Endothelial cell of umbilical vein (primary cell): ENCODE measurements around the gene NCAPG2. TPM values are rescaled to one million over a fixed set of nuclear protein-coding genes. Genes with fewer than 3 reads are reported as not detected.

ENCODE experiments used
- BruUV-seq: library from RNA; stranded (reverse); fragments of 400-500 nt; replicated peaks from 2 replicates; lab custom pipeline; 2021; lab: Mats Ljungman, UMichigan
- CTCF ChIA-PET: fragments of 300-600, 350-600 bp; sonication (Branson Sonifier 250); formaldehyde crosslinking; loops from one replicate; lab custom pipeline; 2021; ENCODE audit warnings: antibody characterized with exemption, inconsistent platforms; lab: Charles Lee
- POLR2A ChIA-PET: fragments of 300-600, 350-600 bp; sonication (Branson Sonifier 250); formaldehyde crosslinking; loops from one replicate; lab custom pipeline; 2021; ENCODE audit warnings: antibody characterized with exemption, inconsistent platforms; lab: Charles Lee
- DNase-seq: peaks from one replicate; pipeline ENCODE4 v3.0.0-alpha.2; 2011; ENCODE audit warnings: low read depth, low spot score
- FAIRE-seq: peaks from 2 replicates; lab custom pipeline; 2011; peaks lifted over from hg19 to GRCh38; lab: Jason Lieb, UNC
- H2AFZ ChIP-seq: 2 replicates; pipeline ENCODE4 v1.6.0; 2012; ENCODE audit warnings: low read depth, low read length, control low read depth, inconsistent platforms
- H3K27ac ChIP-seq: 2 replicates; pipeline ENCODE4 v1.5.1; 2011; ENCODE audit warnings: low read depth, mild to moderate bottlenecking, control low read depth, low read length, moderate library complexity; ENCODE audit not compliant: insufficient read depth
- H3K27me3 ChIP-seq, 2 experiments: 2 replicates each; pipeline versions ENCODE4 v1.6.0 to v1.6.1; 2011; ENCODE audit warnings: low read length in 2 of 2, mixed read lengths in 1 of 2; ENCODE audit not compliant: control insufficient read depth in 2 of 2, insufficient read depth in 2 of 2
- H3K36me3 ChIP-seq, 2 experiments: 2 replicates in 1 of 2; 3 replicates in 1 of 2; pipeline ENCODE4 v1.5.1; 2011; ENCODE audit warnings: low read length in 2 of 2, mild to moderate bottlenecking in 1 of 2, moderate library complexity in 1 of 2; ENCODE audit not compliant: control insufficient read depth in 2 of 2, insufficient read depth in 2 of 2; ENCODE audit errors: extremely low read depth in 1 of 2
- H3K4me1 ChIP-seq: 3 replicates; pipeline ENCODE4 v1.5.1; 2011; ENCODE audit warnings: mild to moderate bottlenecking, low read length; ENCODE audit not compliant: control insufficient read depth, insufficient read depth; ENCODE audit errors: extremely low read depth
- H3K4me2 ChIP-seq: 2 replicates; pipeline ENCODE4 v1.6.1; 2011; ENCODE audit warnings: low read length, control low read depth, mixed read lengths; ENCODE audit not compliant: insufficient read depth
- H3K4me3 ChIP-seq, 3 experiments: fragments of 200-600 bp in 1 of 3; sonication (generic), shearing (Covaris generic) in 1 of 3; replicated peaks in 1 of 3; 2 replicates each; pipeline ENCODE4 v1.5.1; 2011 to 2016; ENCODE audit warnings: control low read depth in 3 of 3, low read length in 3 of 3, mild to moderate bottlenecking in 2 of 3, inconsistent platforms in 1 of 3, low read depth in 1 of 3, moderate library complexity in 1 of 3; ENCODE audit not compliant: insufficient read depth in 1 of 3
- H3K79me2 ChIP-seq: 2 replicates; pipeline ENCODE4 v1.6.0; 2012; ENCODE audit warnings: low read length, inconsistent platforms; ENCODE audit not compliant: control insufficient read depth, insufficient read depth
- H3K9ac ChIP-seq: replicated peaks from 2 replicates; pipeline ENCODE3; 2011; ENCODE audit warnings: low read length, control low read depth; ENCODE audit not compliant: insufficient read depth; ENCODE audit errors: extremely low read depth
- H3K9me1 ChIP-seq: replicated peaks from 3 replicates; pipeline ENCODE4 v1.6.0; 2011; ENCODE audit warnings: mild to moderate bottlenecking, low read length; ENCODE audit not compliant: control insufficient read depth, insufficient read depth; ENCODE audit errors: extremely low read depth
- H3K9me3 ChIP-seq: replicated peaks from 2 replicates; pipeline ENCODE4 v1.5.1; 2012; ENCODE audit warnings: low read length, inconsistent platforms; ENCODE audit not compliant: control insufficient read depth, insufficient read depth
- H4K20me1 ChIP-seq: replicated peaks from 2 replicates; pipeline ENCODE3; 2011; ENCODE audit warnings: mild to moderate bottlenecking, low read length; ENCODE audit not compliant: control insufficient read depth, insufficient read depth; ENCODE audit errors: extremely low read depth
- CTCF ChIP-seq, 2 donors: IDR thresholded peaks; 1 replicate in 1 of 2; 2 replicates in 1 of 2; pipeline ENCODE4 v1.5.1; 2011; ENCODE audit warnings: low read length in 2 of 2, mild to moderate bottlenecking in 2 of 2, moderate library complexity in 2 of 2, control low read depth in 1 of 2, inconsistent platforms in 1 of 2, low read depth in 1 of 2; ENCODE audit not compliant: insufficient read depth in 1 of 2; ENCODE audit errors: extremely low read depth in 1 of 2
- EZH2 ChIP-seq: IDR thresholded peaks from 2 replicates; pipeline ENCODE4 v1.6.1; 2012; ENCODE audit warnings: borderline replicate concordance, low read depth, mild to moderate bottlenecking, moderate library complexity, low read length, inconsistent platforms; ENCODE audit not compliant: severe bottlenecking
- FOS ChIP-seq: IDR thresholded peaks from 2 replicates; pipeline ENCODE4 v1.6.1; 2011; ENCODE audit warnings: mild to moderate bottlenecking, low read length, moderate library complexity, borderline replicate concordance; ENCODE audit not compliant: insufficient read depth
- GATA2 ChIP-seq: IDR thresholded peaks from 2 replicates; pipeline ENCODE4 v1.7.0; 2011; ENCODE audit warnings: low read depth, mild to moderate bottlenecking, moderate library complexity, mixed read lengths, low read length; ENCODE audit not compliant: insufficient read length, insufficient read depth
- JUN ChIP-seq: IDR thresholded peaks from 2 replicates; pipeline ENCODE4 v1.6.1; 2011; ENCODE audit warnings: borderline replicate concordance, low read depth; ENCODE audit not compliant: insufficient read length, insufficient read depth
- MAX ChIP-seq: IDR thresholded peaks from 2 replicates; pipeline ENCODE4 v1.6.1; 2011; ENCODE audit not compliant: insufficient read depth, insufficient read length
- MYC ChIP-seq: IDR thresholded peaks from one replicate; pipeline ENCODE4 v1.6.1; 2011; ENCODE audit warnings: mild to moderate bottlenecking, low read depth, low read length
- POLR2A ChIP-seq: IDR thresholded peaks from 2 replicates; pipeline ENCODE4 v1.6.1; 2012; ENCODE audit warnings: low read depth, mild to moderate bottlenecking, control low read depth, low read length
- POLR2AphosphoS5 ChIP-seq: IDR thresholded peaks from 2 replicates; pipeline ENCODE4 v1.6.1; 2012; ENCODE audit warnings: low read depth, mild to moderate bottlenecking, control low read depth, low read length, moderate library complexity; ENCODE audit not compliant: insufficient read depth
- dilution Hi-C: fragments of 300-500 bp; cut with MboI; formaldehyde crosslinking; loops from one replicate; pipeline ENCODE4 v1.15.0; 2019; ENCODE audit warnings: low sequenced_read_pairs; ENCODE audit not compliant: extremely low pct_ligation_motif_present
- intact Hi-C: fragments of 100-400 bp; cut with micrococcal nuclease; formaldehyde crosslinking; loops from one replicate; pipeline ENCODE4 v1.10.0; 2022
- polyA plus RNA-seq, 4 experiments: library from polyadenylated mRNA; depleted of rRNA in 3 of 4; stranded (reverse) in 3 of 4; unstranded in 1 of 4; fragments of >200 nt; gene quantifications; 2 replicates each; pipeline versions ENCODE4 v1.2.1 to v1.2.3, GENCODE V29; 2011 to 2012; ENCODE audit warnings: missing spikeins in 1 of 4
- total RNA-seq: library from RNA; stranded (reverse); gene quantifications from 2 replicates; pipeline ENCODE4 v1.2.3, GENCODE V29; 2021

Gene NCAPG2
- total and polyA plus RNA-seq, 2 donors (not counting 3 experiments of a cell fraction or from before 2014, with no cell fraction given): 19.2 to 62.3 TPM

- ChIA-PET CTCF (no interaction called here), POLR2A (no interaction called here)
- Histone ChIP-seq H3K4me2 (no peak overlapping the region), H4K20me1 (no peaks in the 10 kb centered on the region), H3K27ac (no peak overlapping the region), H3K27me3 (no peaks in the 10 kb centered on the region), H3K36me3 (peaks cover 0 to 1% of the 10 kb centered on the region in 2 experiments), H3K9me3 (no peaks in the 10 kb centered on the region), H3K9me1 (no peaks in the 10 kb centered on the region), H3K4me1 (no peaks in the 10 kb centered on the region), H3K4me3 (no peak overlapping the region), H3K79me2 (no peaks in the 10 kb centered on the region), H3K9ac (no peak overlapping the region), H2AFZ (no peak overlapping the region)
- BruUV-seq: no TSS peak
- FAIRE-seq (no peak), DNase-seq (no peak)
- intact Hi-C loops (no loop called here), dilution Hi-C loops (no loop called here)
- no peak for TF ChIP-seq MAX
- no peak for TF ChIP-seq GATA2
- no peak for TF ChIP-seq MYC
- TF ChIP-seq FOS: no peak
- no peak for TF ChIP-seq CTCF (IDR thresholded peaks at IDR 0.05; ENCODE audit: extremely low read depth in 1 of 2, insufficient read depth in 1 of 2, low read depth in 1 of 2, low read length in 2 of 2)
- no peak for TF ChIP-seq JUN
- no peak for TF ChIP-seq POLR2A
- TF ChIP-seq EZH2: no peak
- TF ChIP-seq POLR2AphosphoS5: no peak
These were observed 44.8 kb upstream of the NCAPG2 start for GRCh38 chr7:158749396-158749795.
